NCI-H1105 (cell line): Measurements from ENCODE around the gene MON2.
"Not testable (repeated sequence)": the region's sequence is repeated elsewhere in the genome, so short reads cannot be mapped to it uniquely, and the experiment has no call there.

Experiments
- DNase-seq: peaks from one replicate; lab custom pipeline; 2025; lab: John Stamatoyannopoulos, UW

MON2 gene

GRCh38 chr12:62559366-62559765 is 92.7 kb downstream of the MON2 start:
- DNase-seq, result not testable (repeated sequence)

DNA sequence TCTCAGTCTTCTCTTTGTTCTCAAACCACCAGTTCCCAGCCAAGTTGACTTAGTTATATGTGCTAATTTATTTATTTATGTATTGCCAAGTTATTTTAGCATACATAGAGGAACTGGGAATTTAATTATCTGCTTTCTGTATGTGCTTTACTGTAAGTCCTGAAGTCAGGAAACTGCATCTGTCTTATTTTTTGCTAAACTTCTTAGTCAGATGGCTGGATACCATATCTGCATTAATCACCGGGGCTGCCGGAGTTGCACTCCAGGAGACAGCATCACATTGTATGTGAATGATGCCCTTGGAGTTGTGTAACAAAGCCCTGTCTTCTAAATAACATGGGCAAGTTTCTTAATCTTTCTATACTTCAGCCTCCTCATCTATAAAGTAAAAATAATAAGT is 96.2 kb downstream of the MON2 start:
- no peak for DNase-seq

DNA sequence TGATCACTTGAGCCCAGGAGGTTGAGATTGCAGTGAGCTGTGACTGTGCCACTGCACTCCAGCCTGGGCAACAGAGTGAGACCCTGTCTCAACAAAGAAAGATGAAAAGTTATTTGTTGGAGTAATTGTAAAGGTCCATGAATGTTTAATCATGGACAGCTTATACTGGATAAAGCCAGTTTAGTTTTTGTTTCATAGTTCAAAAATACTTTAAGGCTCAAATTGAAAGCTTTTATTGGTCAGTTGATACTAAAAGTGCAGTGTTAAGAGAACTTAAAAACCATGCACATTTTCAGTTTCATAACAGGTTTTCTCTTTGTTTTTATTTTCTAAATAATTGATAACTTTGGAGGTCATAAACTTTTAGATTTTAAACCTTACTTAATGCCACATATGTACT is 108.4 kb downstream of the MON2 start:
- no peak for DNase-seq

GRCh38 chr12:62576503-62576902 is 109.9 kb downstream of the MON2 start:
- DNase-seq, result no peak

DNA sequence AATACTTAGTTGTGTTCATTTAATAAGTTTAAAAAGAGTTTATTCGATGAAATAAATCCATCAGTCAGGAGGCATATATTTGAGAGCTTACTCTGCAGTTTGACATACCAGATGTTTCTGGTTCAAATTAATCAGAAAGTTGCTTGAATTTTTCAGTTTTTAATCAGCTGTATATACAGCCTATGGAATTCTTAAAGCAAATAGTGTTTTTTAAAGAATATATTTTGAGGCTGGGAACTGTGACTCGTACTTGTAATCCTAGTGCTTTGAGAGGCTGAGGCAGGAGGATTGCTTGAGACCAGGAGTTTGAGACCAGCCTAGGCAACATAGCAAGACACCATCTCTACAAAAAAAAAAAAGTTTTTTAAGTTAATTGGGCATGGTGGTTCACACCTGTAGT is 112.1 kb downstream of the MON2 start:
- no peak for DNase-seq

GRCh38 chr12:62581288-62582064 is 114.8 kb downstream of the MON2 start:
- no peak for DNase-seq

DNA sequence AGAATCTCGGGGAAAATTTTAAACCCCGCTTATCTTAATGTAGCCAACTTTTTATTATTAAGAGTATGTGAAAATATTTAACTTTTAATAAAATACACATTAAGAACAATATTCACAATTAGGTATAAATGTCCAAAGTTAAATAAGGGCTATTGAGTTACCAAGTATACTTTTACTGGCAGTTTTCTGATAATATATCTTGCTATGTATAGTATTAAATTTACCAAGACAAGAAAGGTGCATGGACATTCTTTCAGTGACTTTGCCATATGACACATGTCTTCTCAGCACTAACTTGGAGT is 115.4 kb downstream of the MON2 start:
- no peak for DNase-seq

- DNase-seq, result no peak
These were observed 118.0 kb downstream of the MON2 start for GRCh38 chr12:62584619-62585018.

DNA sequence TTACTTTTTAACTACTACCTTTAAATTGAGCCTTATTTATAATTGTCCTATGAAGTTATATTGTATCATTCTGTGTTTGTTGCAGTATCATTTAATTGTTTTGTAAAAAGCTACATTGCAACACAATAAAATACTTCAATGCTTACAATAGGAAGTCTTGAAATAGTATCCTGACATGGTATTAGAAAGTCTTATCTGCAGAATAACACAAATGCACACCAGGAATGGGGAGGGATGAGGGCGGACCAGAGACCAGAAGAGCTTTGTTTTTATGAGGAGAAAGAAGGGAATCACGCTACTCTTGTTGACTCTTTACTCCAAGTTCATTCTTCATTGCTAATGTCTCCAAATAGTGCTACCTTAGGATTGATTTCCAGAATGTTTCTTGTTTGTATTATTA is 120.2 kb downstream of the MON2 start:
- no peak for DNase-seq

GRCh38 chr12:62588916-62589315 is 122.3 kb downstream of the MON2 start:
- no peak for DNase-seq

DNA sequence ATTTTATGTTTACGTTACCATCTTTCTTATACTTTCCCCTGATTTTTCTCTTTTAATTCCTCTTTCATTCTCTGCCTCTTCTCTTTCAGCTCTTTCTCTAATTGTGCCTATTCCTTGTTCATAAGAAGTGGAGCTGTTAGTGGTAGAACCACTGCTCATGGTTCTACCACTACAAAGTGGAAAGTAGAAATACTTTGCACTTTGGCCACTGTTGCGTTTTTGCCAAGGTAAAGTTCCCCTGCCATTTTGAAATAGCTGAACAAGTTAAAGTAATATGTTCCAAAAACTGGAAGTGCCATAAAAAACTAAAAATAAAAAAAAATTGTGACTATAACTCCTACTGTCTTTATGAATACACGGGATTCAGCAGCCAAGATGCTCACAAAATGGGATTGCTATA is 130.6 kb downstream of the MON2 start:
- no peak for DNase-seq

DNA sequence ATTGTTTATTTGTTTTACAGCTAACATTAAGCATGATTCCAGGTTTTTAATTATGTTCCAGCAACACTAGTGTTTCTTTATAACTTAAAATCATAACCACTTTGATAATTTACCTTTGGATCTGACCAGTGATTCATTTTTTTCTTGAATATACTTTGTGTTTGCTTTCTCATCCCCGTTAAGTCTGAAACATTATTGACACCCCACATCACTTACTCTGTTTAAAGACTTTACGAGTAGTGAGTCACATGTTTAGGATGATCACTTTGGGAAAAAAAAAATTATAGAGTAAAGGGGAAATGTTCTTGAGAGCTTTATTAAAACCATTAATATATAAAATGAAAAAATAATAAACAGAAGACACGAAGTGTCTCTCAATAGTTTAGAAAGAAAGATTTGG is 132.2 kb downstream of the MON2 start:
- DNase-seq, result no peak

GRCh38 chr12:62599854-62600437 is 133.3 kb downstream of the MON2 start:
- DNase-seq, result no peak

GRCh38 chr12:62601765-62602164 is 135.1 kb downstream of the MON2 start:
- no peak for DNase-seq

DNA sequence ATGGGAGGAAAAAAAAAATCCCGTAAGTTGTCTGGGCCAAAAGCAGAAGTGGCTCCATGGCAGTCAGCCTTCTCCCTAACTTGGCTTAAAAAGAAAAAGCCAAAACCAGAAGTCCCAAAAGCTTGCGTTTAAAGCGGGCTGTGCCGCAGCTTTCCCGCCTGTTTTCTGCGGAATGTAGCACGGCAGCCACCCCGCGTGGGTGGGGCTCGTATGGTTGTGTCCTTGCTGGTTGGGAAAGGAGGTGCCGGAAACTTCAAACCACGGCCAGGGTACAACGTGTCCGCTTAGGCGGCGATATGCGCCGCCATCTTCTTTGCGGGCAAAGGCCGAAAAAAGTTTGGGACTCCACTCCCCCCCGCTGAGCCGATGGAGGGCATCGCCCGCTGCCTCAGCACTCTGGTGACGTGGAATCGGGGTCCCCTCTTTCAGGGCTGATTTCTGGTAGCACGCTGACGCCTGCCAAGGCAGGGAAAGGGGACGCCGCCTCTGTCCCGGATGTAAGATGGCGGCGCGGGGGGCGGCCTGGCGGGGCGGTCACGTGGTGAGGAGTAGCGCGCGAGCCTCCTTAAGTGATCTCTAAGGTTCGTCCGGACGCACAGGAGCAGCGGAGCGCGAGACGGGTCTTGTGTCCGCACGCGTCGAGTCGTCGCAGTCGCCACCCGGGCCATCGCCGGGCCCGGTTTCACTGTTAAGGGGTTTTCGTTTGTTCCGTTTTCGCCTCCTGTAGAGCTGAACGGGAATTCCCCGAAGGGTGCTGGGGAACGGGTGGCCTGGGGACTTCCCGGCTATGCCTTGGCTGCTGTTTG is 135.8 kb downstream of the MON2 start:
- peak; percentile 84 for DNase-seq

GRCh38 chr12:62603061-62603810 is 136.6 kb downstream of the MON2 start:
- DNase-seq, result peak; percentile 36

DNA sequence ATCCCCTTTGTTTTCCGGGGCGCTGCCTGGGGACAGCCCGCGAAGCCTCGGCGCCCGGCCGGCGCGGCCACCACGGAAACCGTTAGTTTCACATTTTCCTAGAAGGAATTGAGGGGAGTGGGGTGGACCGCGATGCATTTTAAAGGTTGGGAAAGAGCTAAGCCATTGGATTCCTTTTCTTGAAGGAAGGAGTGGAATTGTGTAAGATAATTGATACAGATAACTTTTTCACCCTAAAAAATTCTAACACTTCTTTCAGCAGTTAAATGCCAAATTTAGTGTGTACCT is 137.1 kb downstream of the MON2 start:
- no peak for DNase-seq

DNA sequence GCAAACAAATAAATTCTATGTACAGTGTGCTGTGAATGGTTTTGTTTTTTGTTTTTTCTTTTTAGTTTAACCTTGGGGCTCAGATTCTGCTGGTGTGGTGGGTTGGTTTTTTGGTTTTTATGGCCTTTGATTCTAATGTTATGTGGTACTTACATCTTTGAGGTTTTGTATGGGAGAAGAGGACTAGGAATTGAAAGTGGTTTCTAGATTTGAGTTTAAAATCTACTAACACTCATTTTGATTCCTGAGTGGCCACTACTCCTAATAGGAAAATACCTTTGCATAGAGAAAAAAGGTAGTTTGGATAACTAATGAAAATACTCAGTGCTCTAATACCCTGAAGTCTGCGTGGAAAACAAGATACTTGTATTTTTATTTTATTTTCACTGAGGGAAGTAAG is 137.7 kb downstream of the MON2 start:
- no peak for DNase-seq

DNA sequence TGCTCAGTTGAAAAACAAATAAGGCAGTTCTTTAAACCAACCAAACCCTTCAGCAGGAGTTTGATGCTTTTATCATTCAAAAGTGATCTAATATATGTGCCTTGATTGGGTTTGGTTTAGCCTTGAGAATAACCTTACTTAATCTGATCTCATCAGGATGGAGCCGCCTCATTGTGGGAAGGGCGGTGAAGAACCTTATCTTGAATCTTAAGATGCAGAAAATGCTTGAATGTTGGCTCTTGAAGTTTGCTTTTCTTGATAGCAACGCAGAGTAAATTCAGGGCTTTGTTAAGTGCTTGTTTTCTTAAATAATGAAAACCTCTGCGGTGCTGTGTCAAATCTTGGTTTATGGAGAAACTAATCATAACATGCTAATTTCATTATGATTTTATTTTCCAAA is 138.2 kb downstream of the MON2 start:
- no peak for DNase-seq

GRCh38 chr12:62605981-62606380 is 139.4 kb downstream of the MON2 start:
- no peak for DNase-seq

DNA sequence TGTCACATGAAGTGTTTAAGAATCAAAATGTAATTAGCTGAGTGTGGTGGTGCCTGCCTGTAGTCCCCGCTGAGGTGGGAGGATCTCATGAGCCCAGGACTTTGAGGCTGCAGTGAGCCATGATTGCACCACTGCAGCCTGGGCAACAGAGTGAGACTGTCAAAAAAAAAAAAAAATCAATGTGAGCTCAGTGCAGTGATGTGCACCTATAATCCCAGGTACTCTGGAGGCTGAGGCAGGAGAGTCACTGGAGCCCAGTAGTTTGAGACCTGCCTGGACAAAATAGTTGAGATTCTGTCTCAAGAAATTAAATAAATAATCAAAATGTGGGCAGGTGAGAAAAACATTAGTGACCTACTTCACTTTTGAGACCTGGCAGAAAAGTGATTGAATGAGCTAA is 140.0 kb downstream of the MON2 start:
- DNase-seq, result no peak

- no peak for DNase-seq
These were observed 146.5 kb downstream of the MON2 start for GRCh38 chr12:62613081-62613480.

DNA sequence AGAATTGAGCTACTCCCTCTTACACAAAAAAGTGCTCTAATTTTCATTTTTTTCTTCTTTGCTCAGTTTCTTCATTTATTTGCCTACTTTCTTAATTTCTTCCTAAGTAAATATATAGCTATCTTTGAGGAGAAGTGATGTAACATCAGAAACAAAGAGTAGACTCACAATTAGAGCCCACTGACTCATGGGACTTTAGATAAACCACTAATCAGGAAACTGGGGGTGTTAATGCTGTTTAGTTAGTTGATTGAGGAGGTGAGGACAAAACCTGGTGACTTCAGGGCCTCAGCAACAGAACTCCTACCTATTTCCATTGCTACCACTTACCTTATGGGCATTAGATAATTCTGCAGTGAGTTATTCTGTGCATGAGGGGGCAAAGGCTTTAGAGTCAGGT is 151.7 kb downstream of the MON2 start:
- no peak for DNase-seq
